ENCODE data around the gene SYCP2.

The SYCP2 gene

GRCh38 chr20:59824711-59825562 lies 108.5 kb downstream of the SYCP2 start:
- no peak overlapping the region for H3K27ac ChIP-seq
- TF ChIP-seq ZFX (IDR thresholded peaks at IDR 0.05; ENCODE audit: borderline replicate concordance) (no peak), CTCF (IDR thresholded peaks at IDR 0.05) (no peak)

DNA sequence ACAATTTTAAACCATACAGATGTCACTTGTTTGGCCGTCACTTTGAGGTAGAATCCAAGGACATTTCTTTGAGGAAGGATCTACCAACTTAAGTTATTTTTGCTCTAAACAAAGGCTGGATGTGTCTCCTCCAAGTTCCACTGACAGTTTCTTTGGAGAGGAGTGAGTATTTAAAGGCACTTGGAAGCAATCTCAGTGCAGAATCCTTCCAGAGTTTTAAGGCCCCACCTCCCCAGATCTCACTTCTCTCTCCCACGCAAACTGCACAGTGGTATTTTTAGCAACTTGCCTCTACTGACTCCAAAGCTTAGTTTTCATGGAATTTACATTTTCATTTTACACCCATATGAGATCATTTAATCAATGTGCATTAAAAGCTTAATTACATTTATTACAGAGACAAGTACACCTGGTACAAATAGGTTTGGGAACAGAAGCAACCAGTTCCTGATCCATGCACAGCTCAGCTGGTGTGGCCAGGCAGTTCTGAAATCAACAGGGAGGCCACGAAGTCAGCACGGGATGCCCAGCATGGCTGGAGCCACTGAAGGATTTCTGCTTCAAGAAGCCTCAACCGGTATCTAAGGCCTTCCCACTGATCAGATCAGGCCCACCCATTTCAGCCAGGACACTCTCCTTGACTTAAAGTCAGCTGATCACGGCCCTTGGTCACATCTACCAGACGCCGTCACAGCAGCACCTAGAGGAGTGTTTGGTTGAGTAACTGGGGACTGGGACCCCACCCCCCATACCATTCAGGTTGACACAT lies 109.8 kb downstream of the SYCP2 start:
- H3K27ac ChIP-seq: no peak overlapping the region
- TF ChIP-seq CTCF (IDR thresholded peaks at IDR 0.05) (no peak), ZFX (IDR thresholded peaks at IDR 0.05; ENCODE audit: borderline replicate concordance) (no peak)

GRCh38 chr20:59823030-59823423 lies 110.4 kb downstream of the SYCP2 start:
- TF ChIP-seq CTCF (IDR thresholded peaks at IDR 0.05): no peak
- no peak for TF ChIP-seq ZFX (IDR thresholded peaks at IDR 0.05; ENCODE audit: borderline replicate concordance)
- no peak overlapping the region for H3K27ac ChIP-seq

DNA sequence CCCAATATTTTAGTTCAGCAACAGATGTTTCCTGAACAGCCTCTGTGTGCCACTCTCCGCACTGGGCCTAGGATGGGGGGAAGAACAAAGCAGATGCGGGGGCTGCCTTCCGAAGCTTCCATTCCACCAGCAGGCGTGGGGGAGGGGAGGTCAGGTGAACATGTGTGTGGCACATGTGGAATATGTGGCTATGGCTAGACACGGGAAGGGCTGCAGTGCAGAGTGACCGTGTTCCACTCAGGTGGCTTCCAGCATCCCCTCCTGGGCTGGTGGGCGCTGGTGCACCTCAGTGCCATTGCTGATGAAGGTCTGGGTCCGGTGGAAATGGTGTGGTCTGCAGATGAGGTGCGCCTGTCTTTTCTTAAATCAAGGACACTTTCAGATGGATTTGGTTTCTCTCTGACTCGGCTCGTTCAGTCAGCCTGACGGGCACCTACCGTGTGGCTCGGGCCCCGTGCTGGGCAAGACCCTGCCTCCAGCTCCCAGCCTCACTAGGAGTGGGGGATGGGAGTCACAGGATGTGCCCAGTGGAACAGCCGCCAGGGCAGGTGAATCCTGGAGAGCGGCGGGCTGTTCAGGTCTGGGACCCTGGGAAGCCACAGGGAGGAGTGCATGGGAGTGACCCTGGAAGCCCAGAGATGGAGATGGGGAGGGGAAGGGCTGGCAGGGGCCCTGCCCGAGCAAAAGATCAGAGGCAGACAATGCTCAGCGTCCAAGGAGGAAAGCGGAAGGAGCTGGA lies 111.0 kb downstream of the SYCP2 start:
- TF ChIP-seq CTCF (IDR thresholded peaks at IDR 0.05) (no peak), ZFX (IDR thresholded peaks at IDR 0.05; ENCODE audit: borderline replicate concordance) (no peak)
- H3K27ac ChIP-seq: no peak overlapping the region

DNA sequence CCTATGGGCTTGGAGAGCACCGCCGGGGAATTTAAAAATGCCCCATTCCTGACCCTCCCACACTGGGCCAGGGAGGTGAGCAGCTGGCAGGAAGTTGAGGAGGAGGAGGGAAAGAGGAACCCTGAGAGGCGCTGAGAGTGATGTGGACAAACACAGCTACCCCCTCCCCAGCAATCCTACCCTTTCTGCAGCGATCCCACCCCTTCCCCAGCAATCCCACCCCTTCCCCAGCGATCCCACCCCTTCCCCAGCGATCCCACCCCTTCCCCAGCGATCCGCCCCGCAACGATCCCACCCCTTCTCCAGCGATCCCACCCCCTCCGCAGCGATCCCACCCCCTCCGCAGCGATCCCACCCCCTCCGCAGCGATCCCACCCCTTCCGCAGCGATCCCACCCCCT lies 111.6 kb downstream of the SYCP2 start:
- no peak overlapping the region for H3K27ac ChIP-seq
- TF ChIP-seq ZFX (IDR thresholded peaks at IDR 0.05; ENCODE audit: borderline replicate concordance): no peak

GRCh38 chr20:59821201-59821600 lies 112.2 kb downstream of the SYCP2 start:
- H3K27ac ChIP-seq: no peak overlapping the region
- TF ChIP-seq CTCF (IDR thresholded peaks at IDR 0.05) (no peak), ZFX (IDR thresholded peaks at IDR 0.05; ENCODE audit: borderline replicate concordance) (no peak)

GRCh38 chr20:59820204-59821041 lies 113.0 kb downstream of the SYCP2 start:
- no peak for TF ChIP-seq ZFX (IDR thresholded peaks at IDR 0.05; ENCODE audit: borderline replicate concordance)
- TF ChIP-seq CTCF (IDR thresholded peaks at IDR 0.05): no peak
- no peak overlapping the region for H3K27ac ChIP-seq

All from 22Rv1 (cell line).